Measurements from ENCODE around the gene FBXO38.
"Not testable (repeated sequence)": the region's sequence is repeated elsewhere in the genome, so short reads cannot be mapped to it uniquely, and the experiment has no call there.

Gene FBXO38

GRCh38 chr5:148428848-148429247 is 45.1 kb downstream of the FBXO38 start:
- DNase-seq, result no peak

DNA sequence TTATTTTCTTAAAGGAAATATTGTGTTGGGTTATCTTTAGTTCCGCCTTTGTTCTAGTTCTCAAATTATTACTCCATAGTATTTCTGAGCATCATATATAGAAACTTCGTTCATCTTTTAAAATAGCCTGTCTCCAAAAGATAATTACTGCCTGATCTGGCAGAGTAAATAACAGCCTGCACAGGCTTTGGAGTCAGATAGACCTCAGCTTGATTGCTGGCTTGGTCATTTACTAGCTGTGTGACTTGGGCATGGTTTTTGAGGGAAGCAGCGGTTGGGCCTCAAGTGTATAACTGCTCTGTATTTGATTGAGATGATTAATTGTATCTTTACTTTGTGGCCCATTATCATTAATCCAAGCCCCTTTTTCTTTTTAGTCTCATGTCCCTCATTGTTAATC is 50.1 kb downstream of the FBXO38 start:
- no peak for DNase-seq

DNA sequence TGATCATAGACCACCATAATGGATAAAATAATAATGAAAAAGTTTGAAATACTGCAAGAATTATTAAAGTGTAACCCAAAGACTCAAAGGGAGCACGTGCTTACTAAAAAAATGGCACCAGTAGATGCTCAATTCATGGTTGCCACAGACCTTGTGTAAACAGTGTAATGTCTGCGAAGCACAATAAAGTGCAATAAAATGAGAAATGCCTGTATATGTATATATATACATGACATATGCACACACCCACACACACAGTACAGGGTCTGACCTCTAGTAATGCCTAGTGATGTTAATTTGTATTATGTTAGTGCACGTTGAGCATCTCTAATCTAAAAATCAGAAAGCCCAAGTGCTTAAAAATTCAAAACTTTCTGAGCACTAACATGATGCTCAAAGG is 52.3 kb downstream of the FBXO38 start:
- no peak for DNase-seq

GRCh38 chr5:148437249-148437648 is 53.5 kb downstream of the FBXO38 start:
- no peak for DNase-seq

GRCh38 chr5:148438933-148439332 is 55.2 kb downstream of the FBXO38 start:
- no peak for DNase-seq

DNA sequence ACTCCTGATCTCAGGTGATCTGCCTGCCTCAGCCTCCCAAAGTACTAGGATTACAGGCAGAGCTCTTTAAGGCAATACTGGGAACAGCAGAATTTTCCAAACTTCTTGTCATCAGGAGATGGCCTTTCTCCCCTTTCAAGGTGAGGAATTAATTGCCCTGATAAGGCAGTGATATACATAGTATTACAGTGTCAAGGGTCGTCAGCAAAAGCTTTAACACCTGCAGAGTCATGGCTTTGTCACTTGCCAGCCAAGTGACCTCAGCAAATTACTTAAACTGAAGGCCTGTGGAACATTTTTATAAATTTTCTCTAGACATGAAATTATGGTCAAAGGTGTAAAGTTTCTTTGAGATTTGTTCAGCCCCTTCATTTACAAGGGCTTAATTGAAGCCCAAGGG is 59.5 kb downstream of the FBXO38 start:
- DNase-seq, result no peak

DNA sequence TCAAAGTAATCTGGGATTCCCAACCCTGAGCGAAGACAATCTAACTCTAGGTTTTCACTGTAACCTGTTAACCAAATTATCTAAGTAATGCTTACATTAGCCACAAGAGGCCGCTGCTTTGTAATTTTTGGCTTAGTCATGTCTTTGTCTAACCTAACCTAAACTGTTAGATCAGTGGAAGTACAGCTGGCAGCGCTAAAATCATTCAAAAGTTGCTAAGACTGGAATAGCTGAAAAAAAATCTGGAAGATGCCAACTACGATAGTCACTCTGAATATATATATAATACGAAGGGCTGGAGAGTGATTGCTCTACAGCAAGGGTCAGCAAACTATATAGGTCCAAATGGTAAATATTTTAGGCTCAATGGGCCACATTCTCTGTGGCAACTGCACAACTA is 60.2 kb downstream of the FBXO38 start:
- DNase-seq, result peak; percentile 43 to 65

GRCh38 chr5:148445578-148445977 is 61.8 kb downstream of the FBXO38 start:
- no peak for DNase-seq

GRCh38 chr5:148446611-148447010 is 62.9 kb downstream of the FBXO38 start:
- no peak for DNase-seq

GRCh38 chr5:148452499-148453193 is 68.9 kb downstream of the FBXO38 start:
- DNase-seq, result no peak

- no peak for DNase-seq
Observed at GRCh38 chr5:148454576-148454975, 70.8 kb downstream of the FBXO38 start.

GRCh38 chr5:148455185-148455584 is 71.4 kb downstream of the FBXO38 start:
- no peak for DNase-seq

GRCh38 chr5:148457183-148457620 is 73.4 kb downstream of the FBXO38 start:
- DNase-seq, result no peak

- DNase-seq, result no peak
Observed at GRCh38 chr5:148458036-148458888, 74.5 kb downstream of the FBXO38 start.

- no peak for DNase-seq
Observed at GRCh38 chr5:148459669-148460068, 75.9 kb downstream of the FBXO38 start.

- no peak for DNase-seq
Observed at GRCh38 chr5:148465381-148466235, 81.8 kb downstream of the FBXO38 start.

DNA sequence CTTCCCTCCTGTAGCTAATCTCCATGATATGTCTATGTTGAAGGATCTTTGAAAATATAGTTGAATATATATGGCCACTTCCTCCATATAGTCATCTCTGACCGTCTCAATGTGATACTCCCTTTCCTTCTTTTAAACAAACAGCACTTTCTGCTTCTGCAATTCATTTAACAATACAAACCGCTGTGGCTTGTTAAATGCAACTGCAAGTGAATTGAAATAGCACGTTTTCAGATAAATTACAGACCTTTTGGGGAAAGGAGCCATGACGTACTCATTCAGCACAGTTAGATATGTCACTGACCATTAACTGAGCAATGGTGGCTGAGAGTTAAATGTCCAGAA is 82.5 kb downstream of the FBXO38 start:
- no peak for DNase-seq

DNA sequence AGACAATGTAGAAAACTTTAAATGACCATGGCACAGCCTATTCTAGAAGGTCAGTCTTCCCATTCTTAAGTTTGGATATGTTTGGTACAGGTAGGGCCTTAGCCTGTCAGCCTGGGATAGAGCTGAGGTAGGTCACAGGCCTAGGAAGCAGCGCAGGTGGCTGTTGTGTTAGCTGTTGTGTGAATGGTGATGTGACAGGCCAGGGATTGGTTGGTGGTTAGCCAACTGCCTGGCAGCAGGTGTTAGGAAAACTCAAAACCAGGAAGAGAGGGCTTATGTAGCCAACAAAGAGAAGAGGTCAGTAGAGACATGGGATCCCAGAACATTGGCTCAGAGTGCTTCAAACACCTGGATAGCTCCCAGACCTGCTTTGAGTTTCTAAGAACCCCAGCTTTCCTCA is 84.2 kb downstream of the FBXO38 start:
- no peak for DNase-seq

- DNase-seq, result not testable (repeated sequence)
Observed at GRCh38 chr5:148468746-148469145, 85.0 kb downstream of the FBXO38 start.

- DNase-seq, result no peak
Observed at GRCh38 chr5:148469501-148469935, 85.8 kb downstream of the FBXO38 start.

- DNase-seq, result no peak
Observed at GRCh38 chr5:148471379-148471778, 87.6 kb downstream of the FBXO38 start.

GRCh38 chr5:148474025-148474511 is 90.3 kb downstream of the FBXO38 start:
- no peak for DNase-seq

DNA sequence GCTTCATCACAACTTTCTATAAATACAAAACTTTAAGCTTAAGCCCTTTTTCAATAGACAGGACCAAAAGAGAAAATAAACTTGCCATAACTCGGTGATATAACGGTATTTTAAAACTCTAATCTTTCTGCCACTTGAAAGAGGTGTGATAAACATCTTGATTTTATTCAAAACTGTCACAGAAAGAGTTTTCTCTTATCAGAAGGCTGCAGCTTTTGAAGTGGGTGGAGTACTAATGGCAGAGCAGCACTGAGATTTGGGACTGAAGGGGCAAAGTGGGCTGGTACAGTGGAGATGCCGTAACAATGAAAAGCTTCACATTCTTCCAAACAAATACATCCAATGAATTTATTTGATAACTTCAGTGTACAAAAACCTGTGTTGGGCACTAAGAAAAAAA is 92.5 kb downstream of the FBXO38 start:
- no peak for DNase-seq
